BJ (cell line): ENCODE measurements around the gene ADD2. TPM values are rescaled to one million over a fixed set of nuclear protein-coding genes. Genes with fewer than 3 reads are reported as not detected.

Experiments used
- CTCF ChIA-PET: fragments of 350-600 bp; formaldehyde crosslinking; extraction: SDS; loops from one replicate; lab custom pipeline; 2021; ENCODE audit warnings: antibody characterized with exemption, inconsistent platforms; lab: Yijun Ruan, JAX
- POLR2A ChIA-PET: fragments of 300-600 bp; sonication (Branson Sonifier 250); formaldehyde crosslinking; extraction: SDS; loops from one replicate; lab custom pipeline; 2021; ENCODE audit warnings: antibody characterized with exemption; lab: Charles Lee
- DNase-seq: peaks from one replicate; pipeline ENCODE4 v3.0.0-alpha.2; 2011; ENCODE audit warnings: low read depth
- H3K27me3 ChIP-seq: 2 replicates; pipeline ENCODE4 v1.6.0; 2011; ENCODE audit warnings: low read length; ENCODE audit not compliant: control insufficient read depth, insufficient read depth
- H3K36me3 ChIP-seq: 2 replicates; pipeline ENCODE4 v1.5.1; 2011; ENCODE audit warnings: low read length; ENCODE audit not compliant: control insufficient read depth, insufficient read depth
- H3K4me3 ChIP-seq: 2 replicates; pipeline ENCODE4 v1.5.1; 2011; ENCODE audit warnings: low read depth, mild to moderate bottlenecking, control low read depth, low read length
- polyA plus RNA-seq: library from polyadenylated mRNA; depleted of rRNA; stranded (reverse); fragments of >200 nt; gene quantifications from 2 replicates; pipeline ENCODE4 v1.2.3, GENCODE V29; 2011
- TF ChIP-seq, protein P1 (sequence below): IDR thresholded peaks from 2 replicates; pipeline ENCODE4 v1.5.1; 2011; ENCODE audit warnings: low read depth, mild to moderate bottlenecking, control low read depth, inconsistent platforms, low read length, moderate library complexity; ENCODE audit not compliant: insufficient read depth

The ADD2 gene
- polyA plus RNA-seq, 1 experiment = not detected

DNA sequence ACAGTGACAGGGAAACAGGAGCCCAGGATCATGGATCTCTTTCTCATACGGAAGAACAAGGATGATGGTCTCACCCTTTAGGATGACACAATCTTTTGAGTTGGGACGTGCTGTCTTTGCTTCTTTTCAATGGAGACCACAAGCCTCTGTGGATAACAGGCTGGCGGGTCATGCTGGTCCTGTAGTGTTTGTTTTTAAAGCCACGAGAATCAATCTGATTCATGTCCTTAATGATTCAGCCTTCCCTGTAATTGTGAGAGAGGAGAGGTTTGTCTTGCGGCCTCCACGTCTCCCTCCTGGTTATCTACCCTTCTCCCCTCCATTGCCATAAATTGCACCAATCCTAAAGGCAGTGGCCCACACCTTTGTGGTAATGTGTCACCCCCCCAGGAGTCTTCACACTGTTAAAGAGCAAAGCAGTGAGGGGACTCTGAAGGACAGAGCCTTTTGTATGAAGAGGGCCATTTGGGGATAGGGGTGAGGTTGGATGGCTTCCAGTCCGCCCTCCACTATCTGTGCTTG, 126.7 kb downstream of the ADD2 start:
- peaks cover 3% of the 10 kb centered on the region; the same call in 1 of the 2 replicates for H3K27me3 ChIP-seq
- no peak for DNase-seq
- no peaks in the 10 kb centered on the region for H3K36me3 ChIP-seq
- ChIA-PET CTCF (no interaction called here), POLR2A (no interaction called here)
- TF ChIP-seq, protein P1, sequence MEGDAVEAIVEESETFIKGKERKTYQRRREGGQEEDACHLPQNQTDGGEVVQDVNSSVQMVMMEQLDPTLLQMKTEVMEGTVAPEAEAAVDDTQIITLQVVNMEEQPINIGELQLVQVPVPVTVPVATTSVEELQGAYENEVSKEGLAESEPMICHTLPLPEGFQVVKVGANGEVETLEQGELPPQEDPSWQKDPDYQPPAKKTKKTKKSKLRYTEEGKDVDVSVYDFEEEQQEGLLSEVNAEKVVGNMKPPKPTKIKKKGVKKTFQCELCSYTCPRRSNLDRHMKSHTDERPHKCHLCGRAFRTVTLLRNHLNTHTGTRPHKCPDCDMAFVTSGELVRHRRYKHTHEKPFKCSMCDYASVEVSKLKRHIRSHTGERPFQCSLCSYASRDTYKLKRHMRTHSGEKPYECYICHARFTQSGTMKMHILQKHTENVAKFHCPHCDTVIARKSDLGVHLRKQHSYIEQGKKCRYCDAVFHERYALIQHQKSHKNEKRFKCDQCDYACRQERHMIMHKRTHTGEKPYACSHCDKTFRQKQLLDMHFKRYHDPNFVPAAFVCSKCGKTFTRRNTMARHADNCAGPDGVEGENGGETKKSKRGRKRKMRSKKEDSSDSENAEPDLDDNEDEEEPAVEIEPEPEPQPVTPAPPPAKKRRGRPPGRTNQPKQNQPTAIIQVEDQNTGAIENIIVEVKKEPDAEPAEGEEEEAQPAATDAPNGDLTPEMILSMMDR = no peak
- H3K4me3 ChIP-seq = no peak overlapping the region

DNA sequence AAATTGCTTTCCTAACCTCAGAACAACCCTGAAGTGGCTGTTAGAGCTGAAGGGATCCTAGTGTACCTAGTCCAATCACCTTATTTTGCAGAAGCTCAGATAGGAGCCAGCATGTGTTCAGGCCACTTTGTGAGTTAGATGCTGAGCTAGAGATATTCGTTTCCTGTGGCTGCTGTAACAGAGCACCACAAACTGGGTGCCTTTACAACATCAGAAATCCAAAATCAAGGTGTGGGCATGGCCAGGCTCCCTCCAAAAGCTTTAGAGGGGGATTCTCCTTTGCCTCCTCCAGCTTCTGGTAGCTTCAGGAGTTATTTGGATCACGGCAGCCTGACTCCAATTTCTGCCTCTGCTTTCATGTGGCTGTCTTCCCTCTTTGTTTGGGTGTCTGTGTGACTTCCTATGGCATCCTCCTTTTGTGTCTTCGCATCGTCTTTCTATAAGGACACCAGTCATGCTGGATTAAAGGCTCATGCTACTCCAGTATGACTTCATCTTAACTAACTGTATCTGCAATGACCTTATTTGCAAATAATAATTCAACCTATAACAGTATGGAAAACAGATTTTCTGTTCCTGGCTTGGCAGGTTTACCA, 128.1 kb downstream of the ADD2 start:
- Histone ChIP-seq H3K27me3 (peaks cover 3% of the 10 kb centered on the region; the same call in 1 of the 2 replicates), H3K36me3 (no peaks in the 10 kb centered on the region), H3K4me3 (no peak overlapping the region)
- DNase-seq = no peak
- ChIA-PET POLR2A (no interaction called here), CTCF (interaction anchor here (1.7 to 5.9 kb wide), 3 partner anchors 21 to 337 kb away, joined by 3 to 32 read pairs (median 14); partner anchors contain the start of gene FAM136A)
- TF ChIP-seq, protein P1 = no peak

DNA sequence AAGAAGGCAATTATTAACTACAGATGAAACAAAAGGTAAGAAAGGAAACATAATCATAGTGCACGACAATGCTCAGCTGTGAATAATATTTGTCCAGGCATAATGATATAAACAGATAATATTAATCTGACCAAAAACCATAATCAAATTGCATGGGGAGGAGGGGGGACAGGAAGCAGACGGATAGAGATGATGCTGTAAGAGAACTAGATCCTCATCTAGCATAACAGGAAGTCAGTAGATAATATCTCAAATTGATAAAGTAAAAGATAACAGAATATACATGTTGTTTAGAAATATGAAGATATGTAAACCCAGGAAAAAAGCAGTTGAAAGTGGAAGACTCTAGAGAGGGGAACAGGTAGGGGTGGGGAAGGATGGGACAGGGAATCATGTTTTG, 129.4 kb downstream of the ADD2 start:
- TF ChIP-seq, protein P1 = no peak
- ChIA-PET POLR2A (no interaction called here), CTCF (interaction anchor here (0.5 to 5.9 kb wide), 3 partner anchors 20 to 298 kb away, joined by 3 to 32 read pairs (median 3); no protein-coding TSS in a partner anchor)
- no peak for DNase-seq
- H3K36me3 ChIP-seq = no peaks in the 10 kb centered on the region
- peaks cover 3% of the 10 kb centered on the region; the same call in 1 of the 2 replicates for H3K27me3 ChIP-seq
- no peak overlapping the region for H3K4me3 ChIP-seq

DNA sequence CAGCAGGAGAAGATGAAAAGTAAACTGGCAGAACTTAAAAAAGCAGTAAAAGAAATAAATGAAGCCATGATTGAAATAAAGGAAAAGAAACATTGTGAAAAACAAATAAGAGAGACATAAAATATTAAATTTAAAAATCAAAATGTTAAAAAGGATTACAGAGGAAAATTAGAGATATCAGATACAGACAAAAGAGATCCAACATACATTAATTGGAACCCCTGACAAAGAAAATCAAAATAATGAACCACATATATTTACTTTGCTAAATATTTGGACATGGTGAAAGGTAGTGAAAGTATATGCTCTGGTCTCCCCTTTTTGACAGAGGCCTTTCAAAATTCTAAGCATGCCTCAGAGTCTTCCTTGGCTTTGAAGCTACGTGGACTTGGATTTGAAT, 134.5 kb downstream of the ADD2 start:
- H3K36me3 ChIP-seq = no peaks in the 10 kb centered on the region
- TF ChIP-seq, protein P1 = no peak
- H3K4me3 ChIP-seq = no peak overlapping the region
- no peak for DNase-seq
- CTCF ChIA-PET = interaction anchor here (1.2 to 4.0 kb wide), 3 partner anchors 13 to 330 kb away, joined by 3 to 26 read pairs (median 5); no protein-coding TSS in a partner anchor
- POLR2A ChIA-PET = no interaction called here
- H3K27me3 ChIP-seq = peaks cover 3% of the 10 kb centered on the region

DNA sequence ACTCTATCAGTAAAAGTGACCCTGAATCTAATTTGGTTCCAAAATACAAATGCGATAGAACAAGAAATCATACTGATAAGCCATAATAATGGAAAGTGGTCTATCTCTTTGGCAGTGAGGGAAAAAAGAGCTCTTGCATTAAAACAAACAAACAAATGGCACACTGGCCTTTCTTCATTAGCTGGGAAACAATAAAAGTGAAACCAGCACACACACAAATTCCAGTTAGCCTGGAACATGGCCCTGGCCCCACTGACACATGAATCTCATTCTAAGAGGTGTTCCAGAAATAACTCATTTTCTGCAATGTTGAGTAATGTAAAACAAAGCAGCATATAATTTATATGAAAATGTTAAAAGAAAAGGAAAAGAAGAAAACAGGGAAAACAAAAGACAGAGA, 135.0 kb downstream of the ADD2 start:
- no peak for DNase-seq
- CTCF ChIA-PET = interaction anchor here (0.9 kb wide), 1 partner anchor 16 kb away, joined by 3 read pairs; no protein-coding TSS in a partner anchor
- Histone ChIP-seq H3K4me3 (no peak overlapping the region), H3K36me3 (no peaks in the 10 kb centered on the region), H3K27me3 (peaks cover 3% of the 10 kb centered on the region)
- TF ChIP-seq, protein P1 = no peak
- POLR2A ChIA-PET = no interaction called here
